DMS114 treated with DMSO at 0.1 percent for 48 hours (cell line): ENCODE data around the gene MINAR2.

Experiments used
- DNase-seq: peaks from one replicate; lab custom pipeline; 2025; ENCODE audit not compliant: unreplicated experiment; lab: John Stamatoyannopoulos, UW

The MINAR2 gene

GRCh38 chr5:129771058-129771838, 23.4 kb downstream of the MINAR2 start:
- peak; percentile 60 for DNase-seq

DNA sequence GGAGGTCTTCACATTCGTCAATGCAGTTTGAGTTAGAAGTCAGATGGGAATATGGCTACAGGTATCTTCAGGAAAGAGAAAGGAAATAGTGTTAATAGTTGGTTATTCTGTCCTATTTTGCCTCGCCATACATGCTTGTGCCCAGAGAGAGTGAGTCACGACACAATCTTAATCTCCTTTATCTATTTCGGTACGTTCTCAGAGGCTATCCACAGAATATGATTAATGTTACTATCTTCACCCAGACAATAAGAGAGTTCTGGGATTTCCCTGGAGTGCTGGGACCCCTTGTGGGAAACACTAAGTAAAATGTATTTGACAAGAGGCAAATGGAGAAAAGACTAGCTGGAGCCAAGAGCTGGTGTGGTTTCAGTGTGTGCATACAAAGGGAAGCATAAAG, 25.5 kb downstream of the MINAR2 start:
- no peak for DNase-seq

GRCh38 chr5:129781594-129781993, 33.7 kb downstream of the MINAR2 start:
- DNase-seq: no peak

GRCh38 chr5:129803403-129803802, 55.5 kb downstream of the MINAR2 start:
- no peak for DNase-seq

DNA sequence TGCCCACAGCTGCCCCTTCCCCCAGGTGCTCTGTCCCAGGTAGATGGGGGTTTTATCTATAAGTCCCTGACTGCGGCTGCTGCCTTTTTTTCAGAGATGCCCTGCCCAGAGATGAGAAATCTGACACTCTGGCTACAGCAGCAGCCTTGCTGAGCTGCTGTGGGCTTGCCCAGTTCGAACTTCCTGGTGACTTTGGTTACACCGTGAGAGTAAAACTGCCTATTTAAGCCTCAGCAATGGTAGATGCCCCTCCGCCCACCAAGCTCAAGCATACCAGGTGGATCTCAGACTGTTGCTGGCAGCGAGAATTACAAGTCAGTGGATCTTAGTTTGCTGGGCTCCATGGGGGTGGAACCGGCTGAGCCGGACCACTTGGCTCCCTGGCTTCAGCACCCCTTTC, 56.8 kb downstream of the MINAR2 start:
- DNase-seq: no peak

DNA sequence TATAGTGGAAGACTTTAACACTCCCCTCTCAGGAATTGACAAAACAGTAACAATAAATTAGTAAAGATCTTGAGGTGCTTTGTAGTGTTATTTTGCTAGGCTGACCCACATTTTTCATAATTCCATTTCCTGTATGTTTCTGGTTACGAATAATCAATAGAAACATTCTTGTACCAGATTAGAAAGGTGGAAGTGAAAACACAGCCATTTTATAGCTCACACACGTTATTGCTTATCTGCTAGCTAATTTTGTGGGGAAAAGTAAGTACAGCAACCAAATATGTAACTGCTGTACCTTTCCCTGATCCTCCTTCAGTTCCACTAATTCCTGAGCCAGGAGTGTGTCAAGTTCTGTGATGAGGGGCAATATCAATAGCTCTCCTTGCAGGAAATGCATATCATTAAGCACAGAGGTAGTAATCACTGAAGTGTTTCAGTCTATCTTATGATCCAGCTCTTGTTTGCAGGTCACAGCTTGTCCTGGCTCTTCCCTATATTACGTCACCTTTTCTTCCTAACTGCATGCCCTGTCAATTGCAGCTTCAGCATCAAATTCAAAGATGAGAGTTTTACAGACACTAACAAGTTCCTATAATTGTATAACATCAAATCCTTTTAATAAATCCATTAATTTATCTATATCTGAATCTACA, 59.4 kb downstream of the MINAR2 start:
- DNase-seq: no peak
